Regular cardiac myocyte (primary cell): ENCODE measurements around the gene CNTN6. TPM values are rescaled to one million over a fixed set of nuclear protein-coding genes. Genes with fewer than 3 reads are reported as not detected.

Experiments
- total RNA-seq: library from RNA; depleted of rRNA; stranded (reverse); fragments of >200 nt; gene quantifications from 2 replicates; pipeline ENCODE4 v1.2.3, GENCODE V29; 2014

The CNTN6 gene
- under 0.01 and 0.28 TPM in 2 replicates for total RNA-seq

GRCh38 chr3:1092771-1093170 is at the start of gene CNTN6:
Gene CNTN6 (plus strand): TSS chr3:1093024. CDS start chr3:1148009, 54,985 bp downstream.

